ENCODE measurements around the gene RCE1. TPM values are rescaled to one million over a fixed set of nuclear protein-coding genes. Genes with fewer than 3 reads are reported as not detected.

The RCE1 gene
- total and polyA plus RNA-seq, 2 experiments from 2014 or later, result 19.8 to 41.4 TPM

DNA sequence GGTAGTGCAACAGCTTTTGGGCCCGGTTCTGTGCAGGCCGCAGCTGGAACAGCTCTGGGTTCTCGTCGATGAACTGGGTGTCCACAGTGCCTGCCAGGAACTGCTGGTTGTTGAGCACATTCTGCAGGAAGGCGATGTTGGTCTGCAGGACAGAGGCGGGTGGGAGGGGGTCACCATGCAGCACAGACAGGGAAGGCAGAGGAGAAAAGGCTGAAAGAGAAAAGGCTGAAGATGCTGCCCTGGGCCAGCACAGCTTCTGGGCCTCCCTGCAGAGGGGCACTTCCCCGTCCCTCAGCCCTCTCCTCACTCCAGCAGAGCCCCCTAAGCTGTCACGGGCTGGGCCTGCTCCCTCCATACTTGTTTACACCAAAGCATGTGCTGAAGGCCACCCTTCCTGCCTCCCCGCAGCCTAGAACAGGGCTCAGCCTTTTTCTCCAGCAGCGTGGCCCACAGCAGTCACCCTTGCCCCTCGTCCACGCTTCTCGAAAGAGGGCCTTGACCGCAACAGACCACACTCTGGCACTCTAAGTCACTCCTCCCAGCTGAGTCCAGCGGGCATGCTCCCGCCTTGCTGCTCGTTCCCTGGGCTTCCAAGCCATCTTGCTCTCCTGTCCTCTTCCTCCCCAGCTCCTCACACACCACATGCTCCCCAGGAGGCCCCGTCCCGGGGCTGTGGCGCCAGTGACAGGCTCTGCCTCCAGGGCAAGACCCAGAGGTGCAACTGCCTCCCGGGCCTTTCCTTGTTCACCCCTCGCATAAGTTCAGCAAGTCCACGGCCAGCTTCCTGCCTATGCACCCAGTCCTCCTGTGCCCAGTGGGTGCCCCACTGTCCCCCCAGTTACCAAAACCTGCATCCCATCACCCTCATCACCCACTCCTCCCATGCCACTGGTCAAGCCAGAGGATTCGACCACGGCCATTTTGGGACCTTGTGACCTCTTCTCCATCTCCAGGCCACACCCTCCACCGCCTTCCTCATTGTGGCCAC lies 10.3 kb downstream of the RCE1 start:
- H3K4me3 ChIP-seq, result no peak overlapping the region
- no peaks in the 10 kb centered on the region for H3K79me2 ChIP-seq
- no peaks in the 10 kb centered on the region for H3K27me3 ChIP-seq
- H3K4me1 ChIP-seq (ENCODE audit: insufficient read depth), result peaks cover 8% of the 10 kb centered on the region
- H3K9me2 ChIP-seq (replicated peaks; ENCODE audit: insufficient read depth), result no peaks in the 10 kb centered on the region
- no peak for TF ChIP-seq EZH2phosphoT487 (IDR thresholded peaks at IDR 0.05; ENCODE audit: low read depth, severe bottlenecking, unreplicated experiment)
- TF ChIP-seq EZH2 (IDR thresholded peaks at IDR 0.05; ENCODE audit: borderline replicate concordance), result no peak
- TF ChIP-seq, protein P1, sequence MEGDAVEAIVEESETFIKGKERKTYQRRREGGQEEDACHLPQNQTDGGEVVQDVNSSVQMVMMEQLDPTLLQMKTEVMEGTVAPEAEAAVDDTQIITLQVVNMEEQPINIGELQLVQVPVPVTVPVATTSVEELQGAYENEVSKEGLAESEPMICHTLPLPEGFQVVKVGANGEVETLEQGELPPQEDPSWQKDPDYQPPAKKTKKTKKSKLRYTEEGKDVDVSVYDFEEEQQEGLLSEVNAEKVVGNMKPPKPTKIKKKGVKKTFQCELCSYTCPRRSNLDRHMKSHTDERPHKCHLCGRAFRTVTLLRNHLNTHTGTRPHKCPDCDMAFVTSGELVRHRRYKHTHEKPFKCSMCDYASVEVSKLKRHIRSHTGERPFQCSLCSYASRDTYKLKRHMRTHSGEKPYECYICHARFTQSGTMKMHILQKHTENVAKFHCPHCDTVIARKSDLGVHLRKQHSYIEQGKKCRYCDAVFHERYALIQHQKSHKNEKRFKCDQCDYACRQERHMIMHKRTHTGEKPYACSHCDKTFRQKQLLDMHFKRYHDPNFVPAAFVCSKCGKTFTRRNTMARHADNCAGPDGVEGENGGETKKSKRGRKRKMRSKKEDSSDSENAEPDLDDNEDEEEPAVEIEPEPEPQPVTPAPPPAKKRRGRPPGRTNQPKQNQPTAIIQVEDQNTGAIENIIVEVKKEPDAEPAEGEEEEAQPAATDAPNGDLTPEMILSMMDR (IDR thresholded peaks at IDR 0.05; ENCODE audit: poor library complexity), result no peak
- H3K36me3 ChIP-seq (replicated peaks; ENCODE audit: insufficient read depth, low read depth), result no peaks in the 10 kb centered on the region
- H3K27ac ChIP-seq, result no peak overlapping the region
- no peak overlapping the region for H3K4me2 ChIP-seq
- H2AFZ ChIP-seq, result no peak overlapping the region
- 91% methylated on average over 25 of the region's 26 CpGs for WGBS (ENCODE audit: low lambda C conversion rate, missing lambda C conversion rate)
- no peaks in the 10 kb centered on the region for H4K20me1 ChIP-seq (ENCODE audit: insufficient read depth, poor library complexity, severe bottlenecking)
- DNase-seq (ENCODE audit: low spot score), result no peak
- no peaks in the 10 kb centered on the region for H3K9me3 ChIP-seq (ENCODE audit: low read depth)

DNA sequence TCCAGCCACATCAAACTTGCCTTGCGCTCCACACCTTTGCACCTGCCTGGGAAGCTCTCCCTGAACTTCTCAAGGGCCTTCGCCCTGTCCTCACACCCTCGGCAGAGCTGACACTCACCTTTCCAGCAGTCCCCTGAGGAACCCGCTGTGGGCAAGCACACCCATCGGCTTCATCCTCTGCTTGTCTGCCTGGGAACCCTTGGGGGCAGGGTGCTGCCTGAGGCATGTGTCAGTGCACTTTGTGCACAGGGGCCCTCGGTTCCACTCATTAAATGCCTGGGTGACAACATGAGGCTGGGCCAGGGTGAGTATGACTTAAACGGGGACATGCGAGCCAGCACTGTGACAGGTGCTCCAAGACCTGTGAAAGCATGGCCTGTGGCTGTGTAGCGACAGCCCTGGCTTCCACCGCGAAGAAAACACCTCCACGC lies 11.0 kb downstream of the RCE1 start:
- Histone ChIP-seq H3K36me3 (replicated peaks; ENCODE audit: insufficient read depth, low read depth) (no peaks in the 10 kb centered on the region), H3K27ac (no peak overlapping the region), H4K20me1 (ENCODE audit: insufficient read depth, poor library complexity, severe bottlenecking) (no peaks in the 10 kb centered on the region), H3K4me3 (no peak overlapping the region), H2AFZ (no peak overlapping the region), H3K9me2 (replicated peaks; ENCODE audit: insufficient read depth) (no peaks in the 10 kb centered on the region), H3K9me3 (ENCODE audit: low read depth) (no peaks in the 10 kb centered on the region), H3K4me1 (ENCODE audit: insufficient read depth) (peaks cover 8% of the 10 kb centered on the region), H3K4me2 (no peak overlapping the region), H3K27me3 (no peaks in the 10 kb centered on the region), H3K79me2 (no peaks in the 10 kb centered on the region)
- DNase-seq (ENCODE audit: low spot score), result no peak
- TF ChIP-seq EZH2 (IDR thresholded peaks at IDR 0.05; ENCODE audit: borderline replicate concordance), result no peak
- no peak for TF ChIP-seq EZH2phosphoT487 (IDR thresholded peaks at IDR 0.05; ENCODE audit: low read depth, severe bottlenecking, unreplicated experiment)
- TF ChIP-seq, protein P1 (IDR thresholded peaks at IDR 0.05; ENCODE audit: poor library complexity), result no peak
- WGBS (ENCODE audit: low lambda C conversion rate, missing lambda C conversion rate), result 92% methylated on average over 12 of the region's 12 CpGs

DNA sequence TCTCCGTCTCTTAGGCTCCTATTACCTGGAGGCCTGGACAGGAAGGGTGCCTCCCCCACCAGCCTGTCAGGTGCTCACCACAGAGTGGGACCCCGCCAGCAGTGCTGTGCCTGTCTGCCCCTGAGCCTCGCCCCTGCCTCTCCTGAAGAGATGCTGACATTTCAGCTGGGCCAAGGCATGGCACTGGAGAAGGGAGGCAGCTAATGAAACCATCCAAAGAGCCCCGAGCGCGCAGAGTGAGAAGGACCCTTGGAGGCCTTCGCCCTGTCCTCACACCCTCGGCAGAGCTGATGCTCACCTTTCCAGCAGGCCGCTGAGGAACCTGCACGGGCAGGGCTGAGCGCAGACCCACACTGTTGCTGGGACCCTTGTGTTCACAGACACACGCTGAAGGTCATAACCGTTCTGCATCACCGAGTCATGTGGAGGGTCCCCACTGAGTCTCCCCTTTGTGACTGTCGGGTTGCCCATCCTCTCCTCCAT lies 11.5 kb downstream of the RCE1 start:
- 93% methylated on average over 15 of the region's 15 CpGs for whole genome bisulfite sequencing (ENCODE audit: low lambda C conversion rate, missing lambda C conversion rate)
- H3K4me1 ChIP-seq (ENCODE audit: insufficient read depth), result peaks cover 8% of the 10 kb centered on the region
- no peak for DNase-seq (ENCODE audit: low spot score)
- H3K9me2 ChIP-seq (replicated peaks; ENCODE audit: insufficient read depth), result no peaks in the 10 kb centered on the region
- H3K4me3 ChIP-seq, result no peak overlapping the region
- H3K36me3 ChIP-seq (replicated peaks; ENCODE audit: insufficient read depth, low read depth), result no peaks in the 10 kb centered on the region
- no peak overlapping the region for H2AFZ ChIP-seq
- no peaks in the 10 kb centered on the region for H3K9me3 ChIP-seq (ENCODE audit: low read depth)
- no peak overlapping the region for H3K4me2 ChIP-seq
- TF ChIP-seq, protein P1 (IDR thresholded peaks at IDR 0.05; ENCODE audit: poor library complexity), result no peak
- TF ChIP-seq EZH2phosphoT487 (IDR thresholded peaks at IDR 0.05; ENCODE audit: low read depth, severe bottlenecking, unreplicated experiment), result no peak
- no peak for TF ChIP-seq EZH2 (IDR thresholded peaks at IDR 0.05; ENCODE audit: borderline replicate concordance)
- H3K79me2 ChIP-seq, result no peaks in the 10 kb centered on the region
- no peak overlapping the region for H3K27ac ChIP-seq
- H4K20me1 ChIP-seq (ENCODE audit: insufficient read depth, poor library complexity, severe bottlenecking), result no peaks in the 10 kb centered on the region
- no peaks in the 10 kb centered on the region for H3K27me3 ChIP-seq
